Ishikawa (cell line): ENCODE data around the gene ABCC6.

Experiments
- CEBPB ChIP-seq: IDR thresholded peaks from 2 replicates; pipeline ENCODE4 v1.6.1; 2012
- CREB1 ChIP-seq: IDR thresholded peaks from 2 replicates; pipeline ENCODE4 v1.6.1; 2012; ENCODE audit warnings: low read depth
- EGR1 ChIP-seq: IDR thresholded peaks from 2 replicates; pipeline ENCODE4 v1.6.1; 2012
- EP300 ChIP-seq: IDR thresholded peaks from 2 replicates; pipeline ENCODE4 v1.6.1; 2012; ENCODE audit warnings: borderline replicate concordance
- FOXM1 ChIP-seq: IDR thresholded peaks from 2 replicates; pipeline ENCODE4 v1.6.1; 2012; ENCODE audit warnings: low read depth, borderline replicate concordance
- NFIC ChIP-seq: IDR thresholded peaks from 2 replicates; pipeline ENCODE4 v1.6.1; 2012
- RAD21 ChIP-seq: IDR thresholded peaks from 2 replicates; pipeline ENCODE4 v1.6.1; 2012; ENCODE audit warnings: low read depth
- TAF1 ChIP-seq: IDR thresholded peaks from 2 replicates; pipeline ENCODE4 v1.6.1; 2012; ENCODE audit warnings: low read depth, mild to moderate bottlenecking
- TCF12 ChIP-seq: IDR thresholded peaks from 2 replicates; pipeline ENCODE4 v1.6.1; 2012; ENCODE audit warnings: low read depth
- TEAD4 ChIP-seq: IDR thresholded peaks from 2 replicates; pipeline ENCODE4 v1.6.1; 2012
- YY1 ChIP-seq: IDR thresholded peaks from 2 replicates; pipeline ENCODE4 v1.6.1; 2012; ENCODE audit warnings: low read depth
- ZBTB7A ChIP-seq: IDR thresholded peaks from 2 replicates; pipeline ENCODE4 v1.6.1; 2012; ENCODE audit warnings: low read depth
- TF ChIP-seq, protein P1 (sequence below): IDR thresholded peaks from 2 replicates; pipeline ENCODE4 v1.6.1; 2012
- TF ChIP-seq, protein P2 (sequence below): IDR thresholded peaks from 2 replicates; pipeline ENCODE4 v1.6.1; 2012; ENCODE audit warnings: low read depth, mild to moderate bottlenecking
- TF ChIP-seq, protein P3 (sequence below): IDR thresholded peaks from 2 replicates; pipeline ENCODE4 v1.6.1; 2012

The ABCC6 gene

DNA sequence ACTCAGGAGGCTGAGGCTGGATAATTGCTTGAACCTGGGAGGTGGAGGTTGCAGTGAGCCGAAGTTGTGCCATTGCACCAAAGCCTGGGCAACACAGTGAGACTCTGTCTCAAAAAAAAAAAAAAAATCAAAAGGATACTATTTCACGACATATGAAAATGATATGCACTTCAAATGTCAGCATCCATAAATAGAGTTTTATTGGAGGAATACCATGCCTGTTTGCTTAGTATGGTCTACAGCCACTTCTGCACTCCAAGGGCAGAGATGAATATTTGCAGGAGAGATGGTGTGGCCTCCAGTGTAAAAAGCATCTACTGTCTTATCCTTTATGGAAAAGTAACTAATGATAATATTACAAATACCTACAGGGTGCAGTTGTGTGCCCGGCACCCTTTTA lies 27.2 kb downstream of the ABCC6 start:
- TF ChIP-seq, protein P1, sequence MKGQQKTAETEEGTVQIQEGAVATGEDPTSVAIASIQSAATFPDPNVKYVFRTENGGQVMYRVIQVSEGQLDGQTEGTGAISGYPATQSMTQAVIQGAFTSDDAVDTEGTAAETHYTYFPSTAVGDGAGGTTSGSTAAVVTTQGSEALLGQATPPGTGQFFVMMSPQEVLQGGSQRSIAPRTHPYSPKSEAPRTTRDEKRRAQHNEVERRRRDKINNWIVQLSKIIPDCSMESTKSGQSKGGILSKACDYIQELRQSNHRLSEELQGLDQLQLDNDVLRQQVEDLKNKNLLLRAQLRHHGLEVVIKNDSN = no peak
- TF ChIP-seq TEAD4 = no peak
- no peak for TF ChIP-seq TAF1

DNA sequence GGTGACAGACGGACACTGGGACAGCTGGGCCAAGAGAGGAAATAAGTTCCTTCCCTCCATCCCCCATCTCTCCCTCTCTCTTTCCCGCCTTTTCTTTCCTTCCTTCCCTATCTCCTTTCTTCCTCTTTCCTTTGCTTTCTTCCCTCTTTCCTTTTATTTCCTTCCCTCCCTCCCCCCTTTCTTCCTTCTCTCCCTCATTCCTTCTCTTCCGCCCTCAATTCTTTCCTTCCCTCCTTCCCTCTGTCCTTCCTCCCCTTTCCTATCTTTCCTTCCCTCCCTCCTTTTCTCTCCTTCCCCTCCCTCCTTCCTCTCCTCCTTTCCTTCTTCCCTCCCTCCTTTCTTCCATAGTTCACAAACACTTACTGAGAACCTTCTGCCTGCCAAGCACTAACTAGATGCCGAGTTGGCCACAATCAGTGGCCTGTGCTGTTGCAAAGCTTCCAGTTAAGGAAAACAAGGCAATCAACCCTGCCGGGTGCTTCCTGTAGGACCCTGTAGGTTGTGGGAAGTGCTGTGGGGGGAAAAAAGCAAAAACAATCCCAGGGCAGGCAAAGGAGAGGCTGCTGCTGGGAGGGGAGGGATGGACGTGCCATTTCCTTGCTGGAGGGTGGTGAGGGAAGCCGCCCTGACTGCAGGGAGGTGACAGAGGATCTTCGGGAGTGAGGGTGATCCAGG lies 31.7 kb downstream of the ABCC6 start:
- TF ChIP-seq YY1 (no peak), TCF12 (no peak), FOXM1 (no peak), TAF1 (no peak), RAD21 (no peak), CEBPB (no peak), ZBTB7A (no peak), CREB1 (no peak), EP300 (no peak), NFIC (no peak), EGR1 (no peak), TEAD4 (no peak)
- TF ChIP-seq, protein P2, sequence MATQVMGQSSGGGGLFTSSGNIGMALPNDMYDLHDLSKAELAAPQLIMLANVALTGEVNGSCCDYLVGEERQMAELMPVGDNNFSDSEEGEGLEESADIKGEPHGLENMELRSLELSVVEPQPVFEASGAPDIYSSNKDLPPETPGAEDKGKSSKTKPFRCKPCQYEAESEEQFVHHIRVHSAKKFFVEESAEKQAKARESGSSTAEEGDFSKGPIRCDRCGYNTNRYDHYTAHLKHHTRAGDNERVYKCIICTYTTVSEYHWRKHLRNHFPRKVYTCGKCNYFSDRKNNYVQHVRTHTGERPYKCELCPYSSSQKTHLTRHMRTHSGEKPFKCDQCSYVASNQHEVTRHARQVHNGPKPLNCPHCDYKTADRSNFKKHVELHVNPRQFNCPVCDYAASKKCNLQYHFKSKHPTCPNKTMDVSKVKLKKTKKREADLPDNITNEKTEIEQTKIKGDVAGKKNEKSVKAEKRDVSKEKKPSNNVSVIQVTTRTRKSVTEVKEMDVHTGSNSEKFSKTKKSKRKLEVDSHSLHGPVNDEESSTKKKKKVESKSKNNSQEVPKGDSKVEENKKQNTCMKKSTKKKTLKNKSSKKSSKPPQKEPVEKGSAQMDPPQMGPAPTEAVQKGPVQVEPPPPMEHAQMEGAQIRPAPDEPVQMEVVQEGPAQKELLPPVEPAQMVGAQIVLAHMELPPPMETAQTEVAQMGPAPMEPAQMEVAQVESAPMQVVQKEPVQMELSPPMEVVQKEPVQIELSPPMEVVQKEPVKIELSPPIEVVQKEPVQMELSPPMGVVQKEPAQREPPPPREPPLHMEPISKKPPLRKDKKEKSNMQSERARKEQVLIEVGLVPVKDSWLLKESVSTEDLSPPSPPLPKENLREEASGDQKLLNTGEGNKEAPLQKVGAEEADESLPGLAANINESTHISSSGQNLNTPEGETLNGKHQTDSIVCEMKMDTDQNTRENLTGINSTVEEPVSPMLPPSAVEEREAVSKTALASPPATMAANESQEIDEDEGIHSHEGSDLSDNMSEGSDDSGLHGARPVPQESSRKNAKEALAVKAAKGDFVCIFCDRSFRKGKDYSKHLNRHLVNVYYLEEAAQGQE = no peak
- TF ChIP-seq, protein P1 = no peak
- TF ChIP-seq, protein P3, sequence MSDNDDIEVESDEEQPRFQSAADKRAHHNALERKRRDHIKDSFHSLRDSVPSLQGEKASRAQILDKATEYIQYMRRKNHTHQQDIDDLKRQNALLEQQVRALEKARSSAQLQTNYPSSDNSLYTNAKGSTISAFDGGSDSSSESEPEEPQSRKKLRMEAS = no peak

DNA sequence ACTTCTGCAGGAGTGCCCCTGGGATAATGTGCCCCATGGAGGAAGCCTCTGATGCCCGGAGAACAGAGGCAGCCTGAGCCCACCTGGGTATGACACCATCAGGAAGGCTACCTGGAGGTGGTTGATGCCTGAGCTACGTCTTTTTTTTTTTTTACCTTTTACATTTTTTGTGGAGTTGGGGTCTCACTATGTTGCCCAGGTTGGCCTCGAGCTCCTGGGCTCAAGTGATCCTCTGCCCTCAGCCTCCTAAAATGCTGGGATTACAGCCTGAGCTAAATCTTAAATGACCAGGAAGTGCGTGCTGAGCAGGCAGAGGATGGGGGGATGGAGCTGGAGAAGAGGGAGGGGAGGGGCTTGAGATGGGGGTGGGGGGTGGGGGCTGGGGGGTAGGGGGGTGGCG lies 32.7 kb downstream of the ABCC6 start:
- TF ChIP-seq TCF12 (no peak), YY1 (no peak), FOXM1 (no peak), RAD21 (no peak), EP300 (no peak), TAF1 (no peak), CEBPB (no peak), NFIC (no peak), CREB1 (no peak), ZBTB7A (no peak), EGR1 (no peak), TEAD4 (no peak)
- TF ChIP-seq, protein P1 = no peak
- TF ChIP-seq, protein P3 = no peak
- TF ChIP-seq, protein P2 = no peak

DNA sequence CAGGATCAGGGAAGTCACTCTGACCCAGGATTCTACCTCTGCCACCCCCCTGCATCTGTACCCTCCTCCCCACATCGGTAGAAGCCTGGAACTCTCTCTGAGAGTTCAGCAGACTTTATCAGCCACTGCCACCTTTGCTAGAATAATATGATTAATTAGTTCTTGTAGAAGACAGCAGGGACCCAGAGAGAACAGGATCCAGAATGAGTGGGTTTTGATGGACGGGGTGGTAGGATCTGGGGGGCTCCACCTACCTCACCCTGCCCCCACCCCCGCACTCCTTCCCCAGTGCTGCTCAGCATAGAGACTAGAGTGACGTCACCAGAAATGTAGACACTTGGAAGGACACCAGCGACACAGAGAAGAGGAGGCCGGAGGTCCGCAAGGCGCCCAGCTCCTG lies 33.5 kb downstream of the ABCC6 start:
- TF ChIP-seq, protein P3 = no peak

DNA sequence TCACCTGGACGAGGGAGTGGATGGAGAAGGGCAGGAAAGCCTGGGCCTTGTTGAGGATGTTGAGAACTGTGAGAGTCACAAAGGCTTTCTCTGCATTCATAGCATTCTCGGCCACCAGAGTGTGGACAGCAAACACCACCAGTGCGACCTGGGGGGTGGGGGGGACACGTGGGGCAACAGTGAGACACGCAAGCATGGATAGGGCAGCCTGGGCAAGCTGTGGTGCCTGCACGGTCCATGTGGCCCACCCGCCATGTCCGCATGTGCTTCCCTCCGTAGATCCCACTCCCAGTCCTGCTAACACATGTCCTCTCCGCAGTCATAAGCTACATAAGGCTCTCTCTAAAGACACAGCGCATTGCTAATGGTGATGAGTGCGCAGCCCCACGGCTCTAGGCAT lies 34.5 kb downstream of the ABCC6 start:
- TF ChIP-seq YY1 (no peak), TEAD4 (no peak), CREB1 (no peak), FOXM1 (no peak), NFIC (no peak), EP300 (no peak), RAD21 (no peak), CEBPB (no peak), ZBTB7A (no peak), EGR1 (no peak), TAF1 (no peak), TCF12 (no peak)
- TF ChIP-seq, protein P2 = no peak
- TF ChIP-seq, protein P3 = no peak
- TF ChIP-seq, protein P1 = no peak
